ENCODE data around the gene AHI1.
"Not testable (repeated sequence)": the region's sequence is repeated elsewhere in the genome, so short reads cannot be mapped to it uniquely, and the experiment has no call there.

The AHI1 gene

DNA sequence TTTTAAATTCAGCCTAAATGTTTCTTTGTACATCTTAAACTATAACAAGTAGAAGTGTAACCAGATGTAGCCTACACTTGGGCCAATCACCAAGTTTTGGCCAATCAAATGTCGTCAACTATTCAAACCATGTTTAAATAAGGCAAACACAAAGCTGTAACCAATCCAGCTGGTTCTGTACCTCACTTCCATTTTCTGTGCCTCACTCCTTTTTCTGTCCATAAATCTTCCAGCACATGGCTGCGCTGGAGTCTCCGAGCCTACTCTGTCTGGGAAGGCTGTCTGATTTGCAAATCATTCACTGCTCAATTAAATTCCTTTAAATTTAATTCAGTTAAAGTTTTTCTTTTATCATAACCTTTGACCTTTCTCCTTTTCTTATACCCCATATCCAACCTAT is 7.7 kb upstream of the AHI1 start:
- no peak for DNase-seq

GRCh38 chr6:135504734-135505133 is 7.2 kb upstream of the AHI1 start:
- no peak for DNase-seq

GRCh38 chr6:135503703-135504475 is 6.3 kb upstream of the AHI1 start:
- DNase-seq, result no peak

GRCh38 chr6:135499441-135500340 is 2.2 kb upstream of the AHI1 start:
- no peak for DNase-seq

DNA sequence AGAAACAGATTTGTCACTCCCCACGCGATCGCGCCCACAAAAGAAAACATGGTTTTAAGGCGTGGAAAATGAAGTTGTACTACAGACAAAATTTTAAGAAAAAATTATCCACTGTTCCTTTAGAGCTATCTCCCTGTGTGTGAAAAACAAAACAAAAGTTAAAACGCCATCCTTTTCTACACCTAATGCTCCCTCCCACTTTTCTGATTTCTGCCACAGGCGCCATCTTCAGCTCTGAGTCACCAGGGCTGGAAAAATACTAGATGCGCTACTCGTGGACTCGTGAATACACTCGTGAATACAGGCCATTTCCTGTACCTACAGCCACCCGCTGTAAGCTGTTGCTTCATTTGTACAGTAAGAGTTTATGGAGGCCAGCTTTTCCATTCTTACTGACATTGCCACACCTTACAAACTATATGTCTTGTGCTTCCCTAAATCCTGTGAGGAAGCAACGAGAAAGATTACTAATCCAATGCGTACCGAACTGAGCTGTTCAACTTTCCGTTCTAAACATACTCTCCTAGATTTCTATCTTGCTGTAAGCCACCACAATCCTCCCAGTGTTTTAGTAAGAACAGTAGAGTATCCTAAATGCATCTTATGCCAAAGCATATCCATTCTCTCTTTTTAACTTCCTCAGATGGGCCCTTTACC is 773 bp upstream of the AHI1 start:
- peak; percentile 61 to 68 for DNase-seq

GRCh38 chr6:135496800-135497411 is 634 bp downstream of the AHI1 start:
- DNase-seq, result no peak

DNA sequence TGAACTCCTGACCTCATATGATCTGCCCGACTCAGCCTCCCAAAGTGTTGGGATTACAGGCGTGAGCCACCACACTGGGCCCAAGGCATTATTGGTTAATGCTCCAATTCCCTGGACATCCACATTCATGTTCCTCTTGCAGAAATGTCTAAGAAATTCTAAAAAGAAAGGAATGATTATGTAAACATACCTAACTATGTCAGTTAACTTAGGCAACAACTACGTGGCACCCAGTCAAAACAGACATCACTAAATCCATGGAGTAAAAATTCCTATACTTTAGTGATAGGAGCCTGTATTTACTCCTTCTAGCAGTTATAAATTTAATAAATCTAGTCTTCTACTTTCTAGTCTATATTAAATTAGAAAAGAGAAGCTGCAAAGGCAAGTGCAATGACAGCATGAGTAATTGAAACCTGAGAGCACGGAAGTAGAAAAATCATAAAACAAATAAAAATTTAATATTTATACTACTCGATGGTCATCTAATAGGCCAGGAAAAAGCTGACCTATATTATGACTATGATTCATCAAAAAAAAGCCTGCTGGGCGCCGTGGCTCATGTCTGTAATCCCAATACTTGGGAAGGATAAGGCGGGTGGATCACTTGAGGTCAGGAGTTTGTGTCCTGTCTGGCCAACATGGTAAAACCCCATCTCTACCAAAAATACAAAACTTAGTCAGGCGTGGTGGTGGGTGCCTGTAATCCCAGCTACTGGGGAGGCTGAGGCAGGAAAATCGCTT is 4.2 kb downstream of the AHI1 start:
- DNase-seq, result no peak

GRCh38 chr6:135490381-135490780 is 7.2 kb downstream of the AHI1 start:
- no peak for DNase-seq

DNA sequence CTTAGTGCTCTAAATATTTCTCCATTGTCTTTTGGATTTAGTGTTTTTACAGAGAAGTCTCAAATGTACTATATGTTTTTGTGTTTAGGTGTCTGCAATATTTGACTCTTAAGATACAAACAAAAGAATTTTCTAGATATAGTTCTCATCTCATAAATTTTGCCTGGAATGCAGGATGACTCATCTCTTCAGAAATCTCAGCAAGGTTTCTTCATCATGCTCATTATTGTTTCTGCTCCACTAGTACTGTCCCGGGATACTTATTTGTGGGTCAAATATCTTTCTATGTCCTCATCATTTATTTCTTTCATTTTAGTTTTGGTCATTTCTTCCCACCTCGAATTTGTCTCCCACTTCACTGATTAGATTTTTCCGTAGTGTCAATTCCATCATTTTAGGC is 9.5 kb downstream of the AHI1 start:
- DNase-seq, result no peak

DNA sequence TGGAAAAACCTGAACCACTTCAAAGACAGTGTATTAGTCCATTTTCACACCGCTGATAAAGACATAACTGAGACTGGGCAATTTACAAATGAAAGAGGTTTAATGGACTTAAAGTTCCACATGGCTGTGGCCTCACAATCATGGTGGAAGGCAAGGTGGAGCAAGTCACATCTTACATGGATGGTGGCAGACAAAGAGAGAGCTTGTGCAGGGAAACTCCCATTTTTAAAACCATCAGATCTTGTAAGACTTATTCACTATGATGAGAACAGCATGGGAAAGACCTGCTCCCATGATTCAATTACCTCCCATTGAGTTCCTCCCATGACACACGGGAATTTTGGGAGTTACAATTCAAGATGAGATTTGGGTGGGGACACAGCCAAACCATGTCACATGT is 13.6 kb downstream of the AHI1 start:
- DNase-seq, result not testable (repeated sequence)

DNA sequence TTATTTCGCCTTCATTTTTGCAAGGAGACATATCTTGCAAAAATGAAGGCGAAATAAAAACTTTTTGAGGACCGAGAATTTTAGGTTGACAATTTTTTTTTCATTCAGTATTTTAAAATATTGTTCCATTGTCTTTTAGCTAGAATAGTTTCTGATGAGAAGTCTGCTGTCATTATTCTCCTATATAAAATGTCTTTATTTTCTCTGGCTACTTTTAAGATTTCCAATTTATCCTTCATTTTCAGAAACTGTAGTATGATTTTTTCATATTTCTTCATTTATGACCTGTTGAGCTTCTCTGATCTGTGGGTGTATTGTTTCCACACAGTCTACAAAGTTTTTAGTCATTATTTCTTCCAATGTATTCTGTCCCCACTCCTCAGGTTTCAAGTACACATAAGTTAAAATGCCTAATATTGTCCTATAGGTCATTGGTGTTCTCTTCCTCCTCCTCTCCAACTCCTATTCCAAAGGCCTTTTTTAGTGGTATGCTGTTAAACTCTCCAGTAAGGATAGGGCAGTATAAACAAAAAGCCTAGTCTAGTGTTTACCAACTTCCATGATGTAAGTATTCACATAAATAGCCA is 15.7 kb downstream of the AHI1 start:
- no peak for DNase-seq

DNA sequence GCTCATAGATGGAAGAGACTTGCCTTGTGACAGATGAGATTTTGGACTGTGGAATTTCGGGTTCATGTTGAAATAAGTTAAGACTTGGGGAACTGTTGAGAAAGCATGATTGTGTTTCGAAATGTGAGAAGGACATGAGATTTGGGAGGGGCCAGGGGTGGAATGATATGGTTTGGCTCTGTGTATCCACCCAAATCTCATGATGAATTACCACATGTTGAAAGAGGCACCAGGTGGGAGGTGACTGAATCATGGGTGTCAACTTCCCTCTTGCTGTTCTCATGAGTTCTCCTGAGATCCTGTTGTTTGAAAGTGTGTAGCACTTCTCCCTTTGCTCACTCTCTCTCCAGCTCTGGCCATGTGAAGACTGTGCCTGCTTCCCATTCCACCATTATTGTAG is 17.9 kb downstream of the AHI1 start:
- DNase-seq, result no peak

GRCh38 chr6:135478626-135479025 is 18.9 kb downstream of the AHI1 start:
- no peak for DNase-seq

GRCh38 chr6:135475292-135475886 is 22.2 kb downstream of the AHI1 start:
- no peak for DNase-seq

GRCh38 chr6:135474362-135474761 is 23.2 kb downstream of the AHI1 start:
- no peak for DNase-seq

DNA sequence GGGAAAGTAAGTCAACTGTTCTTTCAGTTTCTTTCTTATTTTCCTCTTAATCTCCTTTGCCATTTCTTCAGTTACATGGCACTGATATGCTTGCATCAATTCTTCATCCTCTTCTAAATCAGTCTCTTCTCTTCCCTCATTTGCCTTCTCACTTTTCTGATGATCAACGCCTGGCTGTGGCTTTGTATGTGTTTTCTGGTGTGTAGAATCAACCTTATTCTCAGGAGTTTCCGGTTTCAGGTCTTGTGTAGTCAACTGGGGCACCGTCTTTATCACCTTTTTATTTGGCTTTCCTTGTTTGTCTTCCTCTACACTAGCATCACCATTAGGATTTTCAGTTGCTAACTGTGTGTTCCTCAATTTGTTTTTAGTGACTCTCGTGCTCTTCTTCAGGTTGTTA is 31.6 kb downstream of the AHI1 start:
- no peak for DNase-seq

DNA sequence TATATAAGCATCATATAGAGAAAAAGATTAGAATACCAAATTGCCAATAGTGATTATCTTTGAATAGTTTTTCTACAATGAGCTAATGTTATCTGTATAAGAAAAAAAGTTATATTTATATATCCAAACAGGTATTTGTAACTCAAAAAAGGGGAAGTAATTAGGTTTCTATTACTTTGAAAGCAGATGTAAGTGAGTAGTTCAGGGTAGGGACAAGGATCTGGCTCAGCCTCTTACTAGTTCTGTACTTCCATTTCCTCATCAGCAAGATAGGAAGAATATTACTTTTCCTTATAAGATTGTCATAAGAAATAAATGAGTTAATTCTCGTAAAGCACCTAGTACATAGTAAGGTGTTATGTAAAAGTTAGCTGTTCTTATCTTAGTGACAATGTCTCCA is 32.2 kb downstream of the AHI1 start:
- no peak for DNase-seq

GRCh38 chr6:135464634-135465033 is 32.9 kb downstream of the AHI1 start:
- DNase-seq, result no peak

GRCh38 chr6:135461208-135461607 is 36.3 kb downstream of the AHI1 start:
- no peak for DNase-seq

DNA sequence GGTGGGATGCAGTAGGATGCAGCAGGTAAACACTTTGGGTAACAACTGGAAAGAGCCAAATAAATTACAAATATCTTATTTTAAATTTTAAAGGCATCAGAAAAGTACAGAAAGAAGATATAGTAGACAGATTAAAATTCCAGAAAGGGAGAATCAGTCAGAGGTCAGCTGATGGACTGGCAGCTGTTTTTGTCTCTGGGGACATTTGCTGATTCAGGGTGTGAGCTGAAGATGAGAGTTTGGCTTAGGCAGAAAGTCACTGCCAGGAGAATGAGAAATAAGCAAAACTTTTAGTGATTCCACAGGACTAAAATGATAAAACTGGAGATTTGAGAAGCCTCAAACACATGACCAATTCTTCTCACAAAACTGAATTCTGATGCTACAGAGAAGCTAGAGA is 39.5 kb downstream of the AHI1 start:
- no peak for DNase-seq

DNA sequence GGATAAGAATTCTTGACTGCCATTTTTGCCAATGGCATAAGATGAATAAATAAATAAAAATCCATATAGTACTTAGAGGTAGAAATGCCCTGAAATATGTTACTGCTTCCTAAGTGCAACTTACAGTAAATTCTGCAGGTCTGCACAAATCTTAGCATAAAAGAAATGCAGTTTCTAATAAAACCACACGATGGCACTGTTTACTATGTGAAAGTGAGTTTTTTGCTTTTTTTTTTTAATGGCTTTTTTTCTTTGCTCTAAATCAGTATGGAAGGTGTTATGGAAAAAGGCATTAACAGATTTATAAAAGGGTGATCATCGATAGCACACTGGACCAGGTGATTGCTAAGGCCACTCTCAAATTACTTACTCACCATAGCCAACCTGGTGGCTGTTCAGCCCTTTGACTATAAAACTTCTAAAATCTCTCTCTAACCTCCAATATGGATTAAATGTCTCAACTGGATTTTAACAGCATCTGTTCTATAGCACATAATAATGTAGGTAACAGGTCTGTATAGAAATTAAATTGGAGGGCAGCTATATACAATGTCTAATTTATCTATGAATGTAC is 45.8 kb downstream of the AHI1 start:
- DNase-seq, result no peak

Measured in activated CD4-positive, alpha-beta T cell treated with anti-CD3 and anti-CD28 coated beads for 4 hours (primary cell).